ENCODE results near the gene THUMPD3. TPM values are rescaled to one million over a fixed set of nuclear protein-coding genes. Genes with fewer than 3 reads are reported as not detected.
A peak's percentile ranks its signal among the peaks of the same experiment; 100 is the strongest.

THUMPD3 gene
- total RNA-seq, 1 donor from 2014 or later, result 21.4 TPM

DNA sequence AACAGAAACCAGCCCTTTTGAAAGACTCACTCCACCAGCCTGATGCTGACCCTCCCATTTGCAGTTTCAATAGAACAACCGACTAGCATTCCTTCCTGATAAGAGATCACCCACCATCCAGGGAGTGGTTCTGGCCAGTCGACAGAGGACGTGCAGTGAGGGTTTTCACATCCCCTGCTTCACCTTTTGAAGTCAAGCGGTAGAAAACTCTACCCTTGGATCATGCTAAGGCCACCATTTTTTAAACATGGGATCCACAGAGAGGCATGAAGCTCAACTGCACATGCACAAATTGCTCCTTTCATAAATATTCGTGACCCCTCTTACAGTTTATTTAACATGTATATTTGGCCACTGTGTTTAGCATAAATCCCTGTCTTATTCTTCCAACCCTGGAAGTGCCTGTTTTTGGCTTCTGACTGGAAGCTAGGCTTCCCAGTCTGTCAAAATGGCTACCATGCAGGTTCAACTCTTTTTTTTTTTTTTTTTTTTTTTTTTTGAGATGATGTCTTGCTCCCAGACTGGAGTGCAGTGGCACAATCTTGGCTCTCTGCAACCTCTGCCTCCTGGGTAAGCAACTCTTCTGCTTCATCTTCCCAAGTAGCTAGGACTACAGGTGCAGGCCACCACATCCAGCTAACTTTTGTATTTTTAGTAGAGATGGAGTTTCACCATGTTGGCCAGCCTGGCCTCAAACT, 1.0 kb upstream of the THUMPD3 start:
- no peak for DNase-seq (ENCODE audit: low read depth in 2 of 2)

DNA sequence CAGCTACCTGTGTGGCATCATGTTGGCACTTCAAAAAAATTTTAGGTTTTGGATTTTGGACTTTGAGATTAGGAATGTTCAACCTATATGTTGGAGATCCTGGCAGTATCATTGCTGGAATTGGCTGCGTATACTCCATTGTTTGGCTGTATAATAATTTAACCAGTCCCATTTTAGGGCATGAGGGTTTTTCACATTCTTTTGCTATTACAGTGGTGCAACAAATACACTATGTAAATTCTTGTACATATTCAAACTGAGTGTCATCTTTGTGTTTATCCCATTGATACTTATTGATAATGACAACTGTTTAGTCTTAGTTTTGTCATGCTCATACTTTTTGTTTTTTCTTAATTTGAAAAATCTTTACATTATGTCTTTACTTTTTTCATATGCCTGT, 6.7 kb downstream of the THUMPD3 start:
- DNase-seq (ENCODE audit: low read depth in 2 of 2), result no peak

DNA sequence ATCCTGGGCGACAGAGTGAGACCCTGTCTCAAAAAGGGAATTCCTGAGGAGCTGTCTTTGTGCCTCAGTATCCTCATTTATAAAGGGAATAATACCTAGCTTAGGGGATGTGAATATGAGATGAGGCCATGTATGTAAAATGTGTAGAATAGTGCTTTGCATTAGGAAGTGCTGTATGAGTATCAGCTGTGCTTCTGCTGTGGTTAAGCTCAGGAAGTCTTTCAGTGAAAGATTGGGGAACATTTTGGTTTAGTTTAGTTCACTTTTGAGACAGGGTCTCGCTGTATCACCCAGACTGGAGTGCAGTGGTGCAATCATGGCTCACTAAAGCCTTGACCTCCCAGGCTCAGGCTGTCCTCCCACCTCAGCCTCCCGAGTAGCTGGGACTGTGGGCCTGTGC, 10.6 kb downstream of the THUMPD3 start:
- no peak for DNase-seq (ENCODE audit: low read depth in 2 of 2)

DNA sequence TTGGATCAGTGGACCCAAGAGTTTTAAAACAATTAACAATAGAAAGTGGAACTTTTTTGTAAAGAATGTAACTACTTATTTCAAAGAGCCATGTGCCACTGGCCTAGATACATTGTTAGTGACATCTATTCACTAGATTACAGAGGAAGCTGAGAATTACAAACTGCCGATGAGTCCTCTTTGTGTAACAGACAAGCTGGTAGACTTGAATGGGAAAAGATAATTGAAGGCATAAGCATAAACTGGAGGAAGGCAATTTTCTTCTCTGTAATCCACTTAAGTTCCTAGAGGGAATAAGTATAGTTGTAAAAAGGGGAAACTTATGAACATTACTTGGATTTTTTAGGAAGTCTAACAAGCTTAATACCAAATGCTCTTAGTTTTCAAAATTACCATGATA, 15.1 kb downstream of the THUMPD3 start:
- DNase-seq (ENCODE audit: low read depth in 2 of 2), result no peak

DNA sequence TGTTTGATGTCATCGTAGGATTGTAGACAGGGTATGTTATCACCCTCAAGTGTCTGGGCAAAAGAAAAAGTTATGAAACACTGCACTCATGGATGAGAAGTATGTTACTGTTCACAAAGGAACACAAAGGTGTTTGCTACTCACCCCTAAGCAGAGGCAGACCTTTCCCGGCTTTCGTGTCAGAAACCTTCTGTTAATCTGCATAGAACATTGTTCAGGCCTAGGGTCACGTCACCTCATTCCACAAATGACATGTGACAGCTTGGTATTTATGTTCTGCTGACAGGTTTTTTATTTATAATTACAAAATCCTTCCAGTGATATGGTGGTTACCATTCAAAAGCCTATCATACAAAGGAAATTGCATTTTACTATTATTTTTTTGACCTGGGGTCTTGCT, 16.5 kb downstream of the THUMPD3 start:
- DNase-seq (ENCODE audit: low read depth in 2 of 2), result peak in 1 of 2 donors; percentile 36

DNA sequence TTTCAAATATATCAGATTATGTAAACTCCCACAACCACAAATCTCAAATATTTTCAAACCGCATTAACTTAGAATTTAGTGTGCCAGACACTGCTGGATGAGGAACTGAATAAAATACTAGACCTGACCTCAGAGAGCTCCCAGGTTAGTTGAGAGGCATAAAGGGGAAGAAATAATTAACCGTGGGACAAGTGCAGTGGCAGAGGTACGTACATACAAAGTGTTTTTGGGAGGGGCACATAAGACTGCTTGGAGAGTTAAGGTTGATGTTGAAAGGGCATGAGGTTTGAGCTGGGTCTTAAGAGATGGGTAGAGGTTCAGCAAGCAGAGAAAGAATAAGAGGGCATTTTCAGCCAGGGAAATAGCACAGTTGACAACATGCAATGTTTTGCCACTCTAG, 17.2 kb downstream of the THUMPD3 start:
- no peak for DNase-seq (ENCODE audit: low read depth in 2 of 2)

DNA sequence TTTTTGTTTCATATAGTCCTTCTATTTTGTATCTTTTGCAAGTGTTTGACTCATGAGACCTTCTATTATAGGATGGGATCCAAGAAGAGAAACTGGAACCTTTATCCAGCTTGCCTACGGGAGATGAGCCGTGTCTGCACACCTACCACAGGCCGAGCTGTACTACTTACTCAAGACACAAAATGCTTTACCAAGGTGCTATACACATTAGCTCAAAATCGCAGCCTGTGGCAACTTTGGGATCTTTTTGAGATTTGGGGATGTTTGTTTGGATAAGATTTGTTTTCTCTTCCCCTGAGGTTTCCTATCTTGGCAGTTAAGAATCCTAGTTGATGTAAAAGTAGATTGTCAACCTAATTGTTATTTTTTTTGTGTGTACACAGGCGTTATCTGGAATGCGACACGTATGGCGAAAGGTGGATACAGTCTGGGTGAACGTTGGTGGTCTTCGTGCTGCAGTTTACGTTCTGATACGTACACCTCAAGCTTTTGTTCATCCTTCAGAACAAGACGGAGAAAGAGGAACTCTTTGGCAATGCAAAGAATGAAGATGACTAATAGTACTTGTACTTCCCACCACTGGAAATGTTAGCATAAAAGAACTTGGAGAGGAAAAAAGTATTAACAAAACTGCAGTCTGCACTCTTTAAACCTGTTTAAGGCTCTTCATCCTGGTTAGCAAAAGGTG, 21.4 kb downstream of the THUMPD3 start:
- DNase-seq (ENCODE audit: low read depth in 2 of 2), result no peak

DNA sequence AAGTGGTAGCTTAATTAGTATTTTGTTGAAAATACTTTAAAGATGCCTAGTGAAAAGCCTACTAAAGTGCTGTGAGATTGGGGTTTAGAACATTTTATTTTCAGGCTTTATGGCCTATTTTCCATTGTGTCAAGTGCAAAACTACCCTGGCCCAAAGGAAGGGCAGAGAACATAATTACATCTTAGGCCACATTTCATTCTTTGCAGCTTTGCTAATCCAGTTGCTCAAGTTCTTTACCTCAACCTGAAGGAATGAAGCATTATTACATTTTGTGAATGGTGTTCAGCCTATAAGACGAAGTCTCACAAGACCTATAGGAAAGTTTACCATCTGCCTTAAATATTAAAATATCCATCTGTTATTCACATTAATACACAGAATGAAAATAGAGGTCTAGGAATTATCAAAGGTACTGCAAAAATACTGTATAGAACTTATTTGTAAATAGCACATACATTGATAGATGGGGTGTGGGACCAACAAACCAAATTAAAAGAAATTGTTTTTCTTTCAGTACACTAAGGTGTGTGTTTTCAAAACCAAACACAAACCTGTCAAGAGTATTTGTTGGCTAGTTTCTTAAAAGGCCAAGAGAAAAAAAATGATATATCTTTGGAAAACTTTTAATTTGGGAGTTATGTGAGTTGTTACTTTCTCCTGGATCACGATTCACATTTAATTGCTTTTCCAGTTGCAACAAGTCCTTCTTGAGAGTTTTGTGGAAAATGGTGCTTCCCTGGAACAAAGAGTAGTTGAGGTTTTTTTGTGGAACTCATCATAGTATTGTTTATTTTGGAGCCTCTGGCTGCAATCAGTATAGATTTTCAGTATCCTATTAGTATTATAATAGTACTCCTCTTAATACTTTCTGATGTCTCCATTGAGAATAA, 22.6 kb downstream of the THUMPD3 start:
- DNase-seq (ENCODE audit: low read depth in 2 of 2), result no peak

DNA sequence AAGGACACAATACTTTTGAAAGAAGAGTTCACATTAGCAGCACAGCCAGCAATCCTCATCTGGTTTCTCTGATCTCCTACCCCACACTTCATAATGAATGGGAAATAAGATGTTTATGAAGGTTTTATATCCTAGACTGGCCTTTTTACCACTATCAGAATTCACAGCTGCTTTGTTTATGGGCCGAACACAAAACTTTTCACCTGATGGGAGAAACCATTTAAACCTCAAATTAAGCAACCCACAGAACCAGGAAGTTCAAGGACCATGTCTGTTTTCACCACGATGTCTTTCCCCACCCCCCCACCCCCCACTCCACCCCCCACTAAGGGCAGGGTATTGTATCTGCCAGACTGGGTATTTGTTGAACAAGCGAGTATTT, 23.2 kb downstream of the THUMPD3 start:
- DNase-seq (ENCODE audit: low read depth in 2 of 2), result no peak

DNA sequence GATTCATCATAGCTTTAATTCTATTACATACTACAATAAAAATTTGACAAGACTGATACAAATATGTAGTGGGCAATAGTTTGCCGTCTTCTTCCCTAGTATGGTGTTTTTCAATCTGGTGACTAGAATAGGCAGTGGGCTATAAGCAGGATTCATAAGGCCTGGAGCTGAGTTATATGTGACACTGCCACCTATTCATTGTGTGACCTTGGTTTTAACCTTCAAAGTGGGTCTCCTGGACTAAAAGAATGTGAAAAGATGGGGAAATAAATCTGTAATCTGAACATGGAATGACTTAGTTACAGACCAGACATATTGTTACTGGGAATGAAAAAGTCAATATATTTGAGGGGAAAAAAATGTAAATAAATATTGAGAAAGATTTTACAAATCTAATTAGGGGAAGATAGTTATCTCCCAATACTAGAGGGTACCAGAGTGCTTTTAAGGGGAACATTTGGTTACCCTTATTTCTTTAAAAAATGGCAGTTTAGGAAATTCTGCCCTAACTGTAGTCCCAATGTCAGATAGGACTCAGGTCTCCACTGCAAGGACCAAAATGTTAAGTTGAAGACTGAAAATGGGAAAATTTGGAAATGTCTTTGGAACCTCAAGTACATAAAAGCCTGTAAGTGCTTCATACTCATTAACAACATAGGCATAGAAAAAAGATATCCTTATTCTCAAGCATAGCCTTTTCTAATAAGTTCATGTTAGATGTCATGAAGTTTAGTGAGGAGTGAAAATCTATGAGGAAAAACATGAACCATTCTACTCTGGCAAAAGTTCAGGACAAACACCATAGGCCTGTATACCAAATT, 23.9 kb downstream of the THUMPD3 start:
- no peak for DNase-seq (ENCODE audit: low read depth in 2 of 2)

DNA sequence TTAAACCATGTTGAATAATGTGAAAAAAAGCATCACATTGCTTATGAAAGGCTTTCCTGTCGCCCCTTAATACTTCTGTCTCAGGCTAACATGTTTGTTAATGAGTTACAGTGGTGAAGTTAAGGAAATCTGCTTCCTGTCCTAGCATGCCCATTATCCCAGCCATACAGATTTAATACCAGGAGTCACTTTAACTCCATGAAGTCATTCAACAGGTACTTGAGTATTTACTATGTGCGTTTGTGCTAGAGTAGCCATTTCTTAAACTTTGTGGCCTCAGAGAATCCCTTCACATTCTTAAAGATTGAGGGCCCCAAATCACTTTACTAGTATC, 24.4 kb downstream of the THUMPD3 start:
- no peak for DNase-seq (ENCODE audit: low read depth in 2 of 2)

DNA sequence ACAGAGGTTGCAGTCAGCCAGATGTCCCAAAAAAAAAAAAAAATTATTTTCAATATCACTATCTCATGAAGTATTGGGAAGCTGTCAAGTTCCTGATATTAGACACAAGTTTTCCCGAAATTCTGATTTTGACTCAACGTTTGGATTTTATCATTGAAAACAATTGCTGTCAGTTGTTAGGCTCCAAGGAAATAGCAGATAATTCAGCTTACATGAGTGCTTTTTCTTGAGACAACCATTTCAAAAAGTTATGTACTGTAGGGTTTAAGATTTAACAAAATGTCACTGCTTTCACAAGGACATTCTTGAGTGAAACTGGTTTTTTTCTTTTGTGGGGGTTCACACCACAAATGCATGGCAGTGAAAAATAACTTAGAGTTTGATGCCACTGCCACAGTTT, 25.3 kb downstream of the THUMPD3 start:
- no peak for DNase-seq (ENCODE audit: low read depth in 2 of 2)

DNA sequence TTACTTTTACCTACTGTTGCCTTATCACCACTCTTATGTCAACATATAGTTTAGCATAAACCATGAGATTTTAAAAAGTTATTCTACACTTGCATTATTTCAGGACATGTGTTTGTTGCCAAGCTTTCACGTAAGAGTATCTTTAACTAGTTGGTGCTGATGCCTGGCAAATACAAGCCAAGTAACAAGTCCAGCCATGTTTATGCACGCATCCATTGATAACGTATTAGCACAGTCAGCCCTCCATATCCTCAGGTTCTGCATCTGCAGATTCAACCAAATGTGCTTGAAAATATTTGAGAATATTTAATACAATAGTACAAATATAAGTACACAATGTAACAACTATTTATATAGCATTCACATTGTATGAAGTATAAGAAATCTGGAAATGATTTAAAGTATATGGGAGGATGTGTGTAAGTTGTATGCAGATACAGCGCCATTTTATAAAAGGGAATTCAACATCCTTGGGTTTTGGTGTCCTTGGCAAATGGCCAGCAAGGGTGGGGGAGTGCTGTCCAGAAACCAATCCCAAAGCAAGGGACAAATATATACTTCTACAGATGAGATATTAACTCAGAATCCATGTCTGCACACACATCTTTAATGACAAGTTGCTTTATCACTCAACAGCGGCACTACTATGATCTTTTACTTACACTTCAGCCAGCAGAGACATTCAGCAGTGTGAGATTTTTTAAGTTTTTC, 25.9 kb downstream of the THUMPD3 start:
- DNase-seq (ENCODE audit: low read depth in 2 of 2), result no peak

DNA sequence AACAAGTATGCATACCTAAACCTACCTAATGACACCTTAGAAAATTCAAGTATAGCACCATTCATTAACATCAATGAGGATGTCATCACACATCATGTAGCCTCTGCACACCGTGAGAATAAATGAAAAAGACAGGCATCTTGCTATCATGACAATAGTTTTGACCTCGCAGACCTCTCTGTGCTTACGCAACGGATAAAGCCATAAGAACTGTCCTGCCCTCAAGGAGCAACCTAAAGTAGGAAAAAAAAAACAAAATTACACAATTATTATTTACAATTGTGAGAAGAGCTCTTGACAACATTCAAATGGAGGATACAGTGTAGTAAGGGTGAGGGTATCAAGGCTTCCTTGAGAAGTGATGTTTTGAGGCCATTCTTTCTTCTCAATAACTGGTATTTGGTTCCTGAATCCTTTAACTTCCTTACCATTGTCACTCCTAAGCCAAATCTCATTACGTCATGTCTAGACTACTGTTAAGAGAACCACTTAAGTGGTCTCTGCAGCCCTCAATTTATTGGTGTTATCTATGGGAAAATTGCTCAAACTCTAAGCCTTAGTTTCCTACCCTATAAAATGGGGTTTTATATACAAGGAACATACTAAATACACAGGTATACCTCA, 27.5 kb downstream of the THUMPD3 start:
- DNase-seq (ENCODE audit: low read depth in 2 of 2), result no peak

DNA sequence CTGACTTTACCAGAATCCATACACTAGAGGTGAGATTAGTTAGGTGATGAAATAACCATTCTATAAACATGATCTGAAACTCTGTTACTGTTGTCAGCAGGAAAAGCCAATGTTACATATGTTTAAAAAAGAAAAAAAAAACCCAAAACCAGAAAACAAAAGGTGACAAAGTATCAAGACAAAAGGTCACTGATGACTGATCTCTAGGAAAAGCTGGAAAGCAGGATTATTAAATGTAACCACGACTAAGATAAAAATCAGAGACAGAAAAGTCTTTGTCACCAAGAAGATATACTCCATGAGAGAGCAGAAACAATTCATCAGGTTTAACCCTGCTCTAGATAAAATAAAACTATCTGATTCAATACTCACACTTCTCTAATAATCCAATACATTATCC, 29.2 kb downstream of the THUMPD3 start:
- no peak for DNase-seq (ENCODE audit: low read depth in 2 of 2)

DNA sequence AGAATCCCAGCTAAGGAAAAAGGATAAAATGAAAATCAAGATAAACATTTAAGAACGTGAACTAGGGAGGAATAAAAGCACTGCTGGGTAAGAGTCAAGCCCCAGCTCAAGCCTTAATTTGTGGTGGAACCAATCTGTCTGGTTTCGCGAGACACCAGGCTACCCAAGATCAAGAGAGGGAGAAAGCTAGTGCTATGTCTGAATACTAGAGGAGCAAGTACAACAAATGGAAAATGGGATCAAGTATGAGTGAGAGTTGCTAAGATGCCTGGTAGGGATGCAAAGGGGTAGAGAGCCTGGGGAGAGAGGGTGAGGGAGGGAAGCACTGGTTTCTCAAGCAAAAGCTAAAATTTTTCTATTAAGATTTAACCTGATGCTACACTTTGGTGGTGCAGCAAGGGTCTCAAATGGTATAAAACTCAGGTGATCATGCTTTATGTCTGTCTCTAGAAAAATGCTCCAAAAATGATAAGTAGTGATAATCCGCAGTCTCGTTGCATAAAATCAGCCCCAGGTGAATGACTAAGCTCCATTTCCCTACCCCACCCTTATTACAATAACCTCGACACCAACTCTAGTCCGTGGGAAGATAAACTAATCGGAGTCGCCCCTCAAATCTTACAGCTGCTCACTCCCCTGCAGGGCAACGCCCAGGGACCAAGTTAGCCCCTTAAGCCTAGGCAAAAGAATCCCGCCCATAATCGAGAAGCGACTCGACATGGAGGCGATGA, 32.9 kb downstream of the THUMPD3 start:
- DNase-seq (ENCODE audit: low read depth in 2 of 2), result peak in 1 of 2 donors; percentile 10

DNA sequence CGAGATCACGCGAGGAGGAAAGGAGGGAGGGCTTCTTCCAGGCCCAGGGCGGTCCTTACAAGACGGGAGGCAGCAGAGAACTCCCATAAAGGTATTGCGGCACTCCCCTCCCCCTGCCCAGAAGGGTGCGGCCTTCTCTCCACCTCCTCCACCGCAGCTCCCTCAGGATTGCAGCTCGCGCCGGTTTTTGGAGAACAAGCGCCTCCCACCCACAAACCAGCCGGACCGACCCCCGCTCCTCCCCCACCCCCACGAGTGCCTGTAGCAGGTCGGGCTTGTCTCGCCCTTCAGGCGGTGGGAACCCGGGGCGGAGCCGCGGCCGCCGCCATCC, 33.4 kb downstream of the THUMPD3 start:
- peak in 1 of 2 donors; percentile 97 for DNase-seq (ENCODE audit: low read depth in 2 of 2)

DNA sequence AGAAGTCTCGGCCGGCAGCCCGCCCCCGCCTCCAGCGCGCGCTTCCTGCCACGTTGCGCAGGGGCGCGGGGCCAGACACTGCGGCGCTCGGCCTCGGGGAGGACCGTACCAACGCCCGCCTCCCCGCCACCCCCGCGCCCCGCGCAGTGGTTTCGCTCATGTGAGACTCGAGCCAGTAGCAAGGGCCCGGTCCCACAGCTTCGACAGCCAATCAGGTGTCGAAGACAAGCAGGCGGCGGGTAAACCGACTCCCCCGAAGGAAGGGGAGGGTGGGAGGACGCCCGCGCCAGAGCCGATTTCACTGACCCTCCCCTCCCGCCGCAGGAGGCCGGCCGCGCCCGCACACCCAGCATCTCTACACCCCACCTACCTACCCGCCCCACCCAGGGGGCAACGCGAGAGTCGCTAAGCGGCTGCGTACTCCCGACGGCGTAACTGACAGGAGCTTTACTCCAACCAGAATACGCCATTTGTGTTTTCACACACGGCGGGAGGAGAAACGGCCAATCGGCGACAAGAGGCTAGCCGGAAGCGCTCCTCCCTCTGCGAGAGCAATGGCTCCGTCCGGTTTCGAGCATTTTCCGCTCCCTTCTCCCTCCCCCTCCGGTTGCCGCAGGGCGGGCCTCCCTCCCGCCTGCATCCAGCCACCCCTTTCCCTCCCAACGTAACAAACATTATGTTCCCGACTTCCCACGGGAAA, 33.9 kb downstream of the THUMPD3 start:
- DNase-seq (ENCODE audit: low read depth in 2 of 2), result peak; percentile 100

DNA sequence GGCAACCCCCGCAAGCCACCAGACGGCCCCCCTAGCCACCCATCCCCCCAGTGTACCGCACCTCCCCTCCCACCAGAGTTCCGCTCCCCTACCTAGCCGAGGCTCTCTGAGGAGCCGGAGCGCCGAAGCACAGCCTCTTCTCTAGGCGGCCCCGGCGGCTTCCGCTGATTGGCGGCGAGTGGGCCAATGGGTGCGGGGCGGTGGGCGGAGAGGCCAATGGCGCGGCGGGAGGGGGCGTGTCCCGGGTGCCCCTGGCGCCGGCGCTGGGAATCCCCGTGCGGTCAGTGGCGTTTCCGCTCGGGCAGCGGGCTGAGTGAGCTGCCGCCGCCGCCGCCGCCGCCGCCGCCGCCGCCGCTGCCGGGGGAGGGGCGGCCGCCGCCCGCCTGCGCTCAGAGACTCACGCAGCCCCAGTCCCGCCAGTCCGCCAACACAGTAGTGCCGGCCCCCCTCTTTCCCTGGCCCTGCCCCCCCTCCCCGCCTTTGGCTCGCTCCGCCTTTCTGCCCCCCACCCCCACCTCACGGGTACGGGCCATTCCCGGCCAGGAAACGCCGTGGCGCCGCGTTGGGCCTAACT, 34.6 kb downstream of the THUMPD3 start, which contains the start of gene SETD5:
Gene SETD5 (plus strand): TSS at position 284 of the 574 bp plus-strand sequence. CDS start 31,324 bp downstream, outside the sequence.
- DNase-seq (ENCODE audit: low read depth in 2 of 2), result peak; percentile 98 to 99
